ENCODE results near the gene MANF.

Gene MANF

GRCh38 chr3:51436998-51437639 lies 52.0 kb downstream of the MANF start:
- DNase-seq: no peak

Data from stimulated activated CD4-positive, alpha-beta T cell treated with anti-CD3 and anti-CD28 coated beads, Interleukin-2, amount 100 ng/mL, for 48 hours (primary cell).